ENCODE results near the gene SH2D1B.

DNA sequence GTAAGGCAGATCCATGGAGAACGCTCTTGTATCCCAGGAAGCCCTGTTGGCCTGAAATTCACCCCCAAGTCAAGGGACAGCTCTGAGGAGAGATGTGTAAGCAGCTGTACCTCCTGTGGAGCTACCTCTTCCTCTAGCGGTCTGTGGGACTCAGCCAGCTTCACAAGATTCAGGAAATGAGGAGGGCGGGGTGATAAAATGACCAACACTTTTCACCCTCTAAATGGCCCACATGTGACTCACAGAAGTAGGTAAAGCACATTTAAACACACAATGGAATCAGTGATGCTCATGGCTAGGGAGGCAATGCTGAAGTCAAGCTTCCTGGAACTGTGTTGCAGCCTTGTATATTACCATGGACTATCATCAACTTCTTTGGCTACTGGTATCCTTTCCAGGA, at the start of gene SH2D1B:
- no peak for TF ChIP-seq POLR2A (IDR thresholded peaks at IDR 0.05)
- TF ChIP-seq, protein P1, sequence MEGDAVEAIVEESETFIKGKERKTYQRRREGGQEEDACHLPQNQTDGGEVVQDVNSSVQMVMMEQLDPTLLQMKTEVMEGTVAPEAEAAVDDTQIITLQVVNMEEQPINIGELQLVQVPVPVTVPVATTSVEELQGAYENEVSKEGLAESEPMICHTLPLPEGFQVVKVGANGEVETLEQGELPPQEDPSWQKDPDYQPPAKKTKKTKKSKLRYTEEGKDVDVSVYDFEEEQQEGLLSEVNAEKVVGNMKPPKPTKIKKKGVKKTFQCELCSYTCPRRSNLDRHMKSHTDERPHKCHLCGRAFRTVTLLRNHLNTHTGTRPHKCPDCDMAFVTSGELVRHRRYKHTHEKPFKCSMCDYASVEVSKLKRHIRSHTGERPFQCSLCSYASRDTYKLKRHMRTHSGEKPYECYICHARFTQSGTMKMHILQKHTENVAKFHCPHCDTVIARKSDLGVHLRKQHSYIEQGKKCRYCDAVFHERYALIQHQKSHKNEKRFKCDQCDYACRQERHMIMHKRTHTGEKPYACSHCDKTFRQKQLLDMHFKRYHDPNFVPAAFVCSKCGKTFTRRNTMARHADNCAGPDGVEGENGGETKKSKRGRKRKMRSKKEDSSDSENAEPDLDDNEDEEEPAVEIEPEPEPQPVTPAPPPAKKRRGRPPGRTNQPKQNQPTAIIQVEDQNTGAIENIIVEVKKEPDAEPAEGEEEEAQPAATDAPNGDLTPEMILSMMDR (IDR thresholded peaks at IDR 0.05 in 8 of 11, conservative IDR thresholded peaks at IDR 0.05 in 3 of 11) = no peak

Measured in spleen (tissue), 7 donors.